Transverse colon (tissue), 4 donors: ENCODE measurements around the gene RBM4B.

Experiments
- POLR2A ChIP-seq: fragments of 450-650 bp; IDR thresholded peaks from one replicate; pipeline ENCODE4 v1.6.1; 2016; ENCODE audit warnings: antibody characterized with exemption, mild to moderate bottlenecking, moderate library complexity
- POLR2AphosphoS5 ChIP-seq, 3 donors: sonication (generic); formaldehyde crosslinking; IDR thresholded peaks; one replicate each; pipeline ENCODE4 v1.6.1; 2016; ENCODE audit warnings: antibody characterized with exemption in 3 of 3
- TF ChIP-seq, protein P1 (sequence below), 5 experiments: fragments of 200-600 bp in 3 of 5; fragments of 450-650 bp in 2 of 5; sonication (generic) in 3 of 5; IDR thresholded peaks; 1 replicate in 2 of 5; 2 replicates in 3 of 5; pipeline ENCODE4 v1.5.1; 2016 to 2017; ENCODE audit warnings: antibody characterized with exemption in 5 of 5, inconsistent platforms in 3 of 5, mild to moderate bottlenecking in 2 of 5, moderate library complexity in 1 of 5

DNA sequence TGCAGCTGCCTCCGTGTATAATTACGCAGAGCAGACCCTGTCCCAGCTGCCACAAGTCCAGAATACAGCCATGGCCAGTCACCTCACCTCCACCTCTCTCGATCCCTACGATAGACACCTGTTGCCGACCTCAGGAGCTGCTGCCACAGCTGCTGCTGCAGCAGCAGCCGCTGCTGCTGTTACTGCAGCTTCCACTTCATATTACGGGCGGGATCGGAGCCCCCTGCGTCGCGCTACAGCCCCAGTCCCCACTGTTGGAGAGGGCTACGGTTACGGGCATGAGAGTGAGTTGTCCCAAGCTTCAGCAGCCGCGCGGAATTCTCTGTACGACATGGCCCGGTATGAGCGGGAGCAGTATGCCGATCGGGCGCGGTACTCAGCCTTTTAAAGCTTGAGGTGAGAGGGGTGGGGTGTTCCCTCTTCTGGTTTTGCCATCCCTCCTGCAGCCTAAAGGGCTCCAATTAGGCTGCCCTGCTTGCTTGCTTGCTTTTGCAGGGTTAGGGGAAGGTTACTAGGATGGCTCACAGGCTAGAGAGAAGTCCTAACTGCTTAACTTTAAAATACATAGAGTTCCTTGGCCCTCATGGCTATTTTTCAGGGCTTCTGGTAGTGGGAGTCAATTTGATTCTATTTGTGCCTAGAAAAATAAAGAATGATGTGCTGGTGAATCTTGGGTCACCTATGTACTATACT lies 33.8 kb downstream of the RBM4B start:
- TF ChIP-seq, protein P1, sequence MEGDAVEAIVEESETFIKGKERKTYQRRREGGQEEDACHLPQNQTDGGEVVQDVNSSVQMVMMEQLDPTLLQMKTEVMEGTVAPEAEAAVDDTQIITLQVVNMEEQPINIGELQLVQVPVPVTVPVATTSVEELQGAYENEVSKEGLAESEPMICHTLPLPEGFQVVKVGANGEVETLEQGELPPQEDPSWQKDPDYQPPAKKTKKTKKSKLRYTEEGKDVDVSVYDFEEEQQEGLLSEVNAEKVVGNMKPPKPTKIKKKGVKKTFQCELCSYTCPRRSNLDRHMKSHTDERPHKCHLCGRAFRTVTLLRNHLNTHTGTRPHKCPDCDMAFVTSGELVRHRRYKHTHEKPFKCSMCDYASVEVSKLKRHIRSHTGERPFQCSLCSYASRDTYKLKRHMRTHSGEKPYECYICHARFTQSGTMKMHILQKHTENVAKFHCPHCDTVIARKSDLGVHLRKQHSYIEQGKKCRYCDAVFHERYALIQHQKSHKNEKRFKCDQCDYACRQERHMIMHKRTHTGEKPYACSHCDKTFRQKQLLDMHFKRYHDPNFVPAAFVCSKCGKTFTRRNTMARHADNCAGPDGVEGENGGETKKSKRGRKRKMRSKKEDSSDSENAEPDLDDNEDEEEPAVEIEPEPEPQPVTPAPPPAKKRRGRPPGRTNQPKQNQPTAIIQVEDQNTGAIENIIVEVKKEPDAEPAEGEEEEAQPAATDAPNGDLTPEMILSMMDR (IDR thresholded peaks at IDR 0.05), result no peak
- no peak for TF ChIP-seq POLR2A
- no peak for TF ChIP-seq POLR2AphosphoS5 (IDR thresholded peaks at IDR 0.05)
